Muscle of back (tissue), 11 donors: ENCODE results near the gene JADE2. TPM values are rescaled to one million over a fixed set of nuclear protein-coding genes. Genes with fewer than 3 reads are reported as not detected.
A peak's percentile ranks its signal among the peaks of the same experiment; 100 is the strongest.

Experiments
- DNase-seq, 3 donors: peaks; one replicate each; pipeline versions ENCODE4 v3.0.0 to v3.0.0-alpha.2; 2013
- polyA plus RNA-seq, 10 donors: library from polyadenylated mRNA; unstranded; fragments of 120-200 nt; gene quantifications; one replicate each; pipeline ENCODE4 v1.2.1, GENCODE V29; 2013; ENCODE audit not compliant: insufficient read length in 10 of 10

JADE2 gene
- polyA plus RNA-seq, 10 donors: 0.70 to 3.9 (median 1.5) TPM

- DNase-seq: no peak
These were observed 2.5 kb downstream of the JADE2 start for GRCh38 chr5:134527961-134528424.

DNA sequence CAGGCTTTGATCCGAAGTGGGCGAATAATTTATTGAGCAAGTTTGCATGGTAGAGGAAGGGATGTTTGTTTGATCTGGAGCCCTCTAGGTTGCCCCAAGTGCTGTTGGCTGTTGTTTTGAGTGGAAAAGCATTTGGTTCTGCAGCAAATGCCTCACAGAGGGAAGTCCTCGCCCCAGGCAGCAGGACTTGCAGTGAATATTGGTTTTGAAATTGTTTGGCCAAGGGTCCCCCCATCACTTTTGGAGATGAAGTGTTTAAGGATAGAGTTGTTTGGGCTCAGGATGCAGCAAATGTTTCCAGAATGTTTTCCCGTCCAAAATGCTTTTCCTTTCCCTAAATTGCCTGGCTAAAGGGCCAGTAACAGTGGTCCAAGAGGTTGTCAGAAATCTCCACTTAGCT, 3.1 kb downstream of the JADE2 start:
- DNase-seq: no peak

GRCh38 chr5:134529460-134529859, 4.0 kb downstream of the JADE2 start:
- DNase-seq: no peak

GRCh38 chr5:134530301-134531077, 5.0 kb downstream of the JADE2 start:
- no peak for DNase-seq

DNA sequence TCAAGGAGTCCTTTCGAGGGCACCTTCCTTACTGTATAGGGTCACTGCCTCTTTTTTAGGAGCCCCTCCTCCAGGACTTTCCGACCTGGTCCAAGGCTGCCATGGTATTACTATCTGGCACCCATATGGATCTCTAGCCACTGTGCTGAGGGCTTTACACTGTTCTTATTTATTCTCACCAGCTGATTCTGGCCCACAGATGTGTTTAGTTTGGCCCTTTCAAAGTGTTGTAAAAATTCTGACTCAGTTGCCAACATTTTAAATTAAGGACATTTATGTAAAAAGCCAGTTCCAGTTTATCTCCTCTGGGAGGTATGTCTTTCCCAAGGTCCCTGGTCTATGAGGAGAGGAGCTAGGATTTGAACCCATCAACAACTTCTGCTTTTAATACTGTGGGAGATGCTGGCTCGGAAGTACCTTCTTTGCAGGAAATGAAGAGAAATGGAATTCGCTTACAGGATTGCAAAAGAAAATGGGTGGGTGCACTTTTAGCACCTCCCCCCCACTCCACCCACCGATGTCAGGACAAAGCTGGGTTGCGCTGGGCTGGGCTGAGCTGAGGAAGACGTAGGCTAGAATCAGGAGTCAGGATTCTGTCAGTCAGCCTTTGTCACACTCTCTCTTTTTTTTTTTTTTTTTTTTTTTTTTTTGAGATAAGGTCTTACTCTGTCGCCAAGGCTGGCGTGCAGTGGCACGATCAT, 7.8 kb downstream of the JADE2 start:
- peak in 1 of 3 donors; percentile 11 for DNase-seq

DNA sequence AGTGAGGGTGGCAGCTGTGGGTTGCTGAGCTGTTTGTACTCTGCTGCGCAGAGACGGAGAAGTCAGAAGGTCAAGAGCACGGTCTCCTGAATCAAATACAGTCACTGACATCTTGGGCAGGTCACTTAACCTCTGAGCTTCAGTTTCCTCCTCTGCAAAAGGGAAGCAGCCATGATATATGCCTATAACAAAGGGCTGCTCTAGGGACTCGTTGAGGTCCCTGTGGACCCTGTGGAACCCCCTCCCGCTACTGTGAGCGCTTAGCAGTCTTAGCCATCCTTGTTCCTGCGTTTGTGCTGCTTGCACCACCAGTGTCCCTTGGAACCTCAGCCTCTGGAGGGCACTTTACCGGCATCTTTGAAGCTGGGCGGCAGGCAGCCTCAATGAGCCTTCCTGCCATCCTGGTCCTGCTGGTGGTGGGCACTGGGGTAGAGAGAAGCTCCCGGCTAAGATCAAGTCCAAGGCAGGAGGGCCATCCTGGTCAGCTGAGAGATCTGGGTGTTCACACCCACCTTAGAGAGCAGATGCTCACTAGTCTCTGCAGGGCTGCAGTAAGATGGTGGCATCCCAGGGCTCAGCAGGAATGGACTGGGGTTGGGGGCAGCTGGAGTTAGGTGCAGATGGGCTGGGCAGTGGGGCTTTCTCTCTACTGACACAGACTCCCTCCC, 8.7 kb downstream of the JADE2 start:
- no peak for DNase-seq

DNA sequence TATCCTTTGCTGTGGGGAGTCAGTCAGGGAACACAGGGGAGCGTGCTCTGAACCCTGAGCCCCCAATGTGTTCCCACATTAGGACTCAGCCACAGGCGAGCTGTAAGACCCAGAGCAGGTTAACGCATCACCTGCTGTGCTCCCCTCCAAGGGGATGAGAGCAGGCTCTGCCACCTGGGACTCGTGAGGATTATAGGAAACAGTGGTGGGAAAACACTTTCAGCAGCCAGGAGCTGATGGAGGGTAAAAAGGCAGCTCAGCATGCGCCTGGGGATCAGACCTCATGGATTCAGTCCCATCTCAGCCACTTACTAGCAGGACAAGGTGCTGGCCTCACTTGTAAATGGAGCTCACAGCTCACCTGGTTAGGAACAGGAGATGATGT, 9.2 kb downstream of the JADE2 start:
- DNase-seq: no peak

DNA sequence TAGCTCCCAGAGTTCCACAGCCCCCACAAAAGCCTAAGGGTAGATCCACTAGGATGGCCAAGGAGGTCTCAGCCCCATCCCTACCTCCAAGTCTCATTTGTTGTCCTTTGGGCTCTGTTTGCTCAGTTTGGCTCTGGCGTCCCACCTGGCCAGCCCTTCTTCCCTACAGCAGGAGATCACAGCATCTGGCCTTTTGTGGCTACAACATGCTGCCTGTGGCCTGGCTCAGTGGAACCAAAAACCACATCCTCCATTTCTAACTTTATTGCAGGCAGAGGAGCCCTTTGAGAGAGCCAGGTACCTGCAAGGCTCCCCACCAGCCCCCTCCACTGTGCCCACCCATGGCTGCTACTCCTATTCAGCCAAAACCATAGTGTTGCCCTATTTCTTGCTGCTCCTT, 11.4 kb downstream of the JADE2 start:
- no peak for DNase-seq

DNA sequence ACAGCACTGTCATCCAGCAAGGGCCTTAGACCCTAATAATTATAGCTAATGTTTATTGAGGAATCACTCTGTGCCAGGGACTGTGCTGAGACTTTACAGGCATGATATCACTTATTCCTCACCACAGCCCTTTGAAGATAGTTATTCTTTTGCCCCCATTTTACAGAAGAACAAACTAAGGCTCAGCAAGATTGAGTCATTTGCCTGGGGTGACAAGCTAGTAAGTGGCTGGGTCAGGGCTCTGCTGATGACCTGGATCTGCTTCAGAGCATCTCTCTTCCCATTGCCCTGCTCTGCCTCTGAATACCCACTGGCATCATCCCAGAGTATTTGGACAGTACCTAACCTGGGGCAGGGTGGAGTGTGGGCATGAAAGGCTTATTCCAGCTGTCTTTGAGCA, 11.8 kb downstream of the JADE2 start:
- DNase-seq: no peak

GRCh38 chr5:134538296-134538695, 12.8 kb downstream of the JADE2 start:
- no peak for DNase-seq

- no peak for DNase-seq
These were observed 14.3 kb downstream of the JADE2 start for GRCh38 chr5:134539732-134540131.

DNA sequence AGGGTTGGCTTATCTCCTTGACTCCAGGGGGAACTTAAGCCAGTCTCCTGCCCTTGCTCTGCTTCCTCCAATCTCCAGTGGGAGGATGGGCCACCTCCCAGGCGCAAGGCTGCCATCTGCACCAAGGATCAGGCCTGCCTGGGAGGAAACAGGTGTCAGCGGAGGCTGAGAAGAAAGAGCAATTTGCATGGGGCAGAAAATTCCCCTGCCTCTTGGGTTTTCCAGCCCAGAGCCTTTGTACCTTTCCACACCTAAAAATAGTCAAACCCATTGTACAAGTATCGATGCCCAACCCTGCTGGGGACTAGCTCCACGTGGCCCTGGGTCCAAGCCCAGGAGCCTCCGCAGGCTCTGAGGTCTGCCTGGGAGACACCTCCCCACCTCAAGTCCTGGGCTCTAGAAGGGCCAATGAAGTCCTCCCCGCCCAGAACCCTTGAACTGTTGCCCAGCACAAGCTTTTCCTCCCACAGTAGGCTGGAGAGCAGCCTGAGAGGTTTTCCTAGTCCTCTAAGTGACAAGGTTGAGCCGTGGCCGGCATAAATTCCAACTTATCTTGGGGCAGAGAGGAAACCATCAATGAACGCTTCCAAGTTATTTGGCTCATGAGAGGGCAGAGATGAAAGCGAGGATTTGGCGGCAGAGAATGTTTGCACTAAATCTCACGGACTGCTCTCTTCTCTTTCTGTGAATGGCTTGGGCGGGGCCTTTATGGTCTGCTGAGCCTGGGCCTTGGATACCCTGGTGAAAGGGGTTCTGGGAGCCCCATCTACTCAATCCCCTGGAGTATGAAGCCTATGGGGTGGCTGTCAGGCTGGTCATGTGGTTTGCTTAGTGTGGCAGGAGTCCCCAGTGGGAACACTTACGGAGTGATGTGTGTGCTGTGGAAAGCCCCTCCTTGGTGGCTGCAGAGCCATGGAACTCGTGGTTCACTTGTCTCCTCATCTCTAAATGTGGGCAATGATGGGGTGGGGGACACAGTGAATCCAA, 15.6 kb downstream of the JADE2 start:
- DNase-seq: no peak

GRCh38 chr5:134541736-134542376, 16.4 kb downstream of the JADE2 start:
- DNase-seq: peak in 2 of 3 donors; percentile 85 to 91

GRCh38 chr5:134543820-134544614, 18.5 kb downstream of the JADE2 start:
- no peak for DNase-seq

- peak in 2 of 3 donors; percentile 72 to 88 for DNase-seq
These were observed 19.8 kb downstream of the JADE2 start for GRCh38 chr5:134545070-134545868.

DNA sequence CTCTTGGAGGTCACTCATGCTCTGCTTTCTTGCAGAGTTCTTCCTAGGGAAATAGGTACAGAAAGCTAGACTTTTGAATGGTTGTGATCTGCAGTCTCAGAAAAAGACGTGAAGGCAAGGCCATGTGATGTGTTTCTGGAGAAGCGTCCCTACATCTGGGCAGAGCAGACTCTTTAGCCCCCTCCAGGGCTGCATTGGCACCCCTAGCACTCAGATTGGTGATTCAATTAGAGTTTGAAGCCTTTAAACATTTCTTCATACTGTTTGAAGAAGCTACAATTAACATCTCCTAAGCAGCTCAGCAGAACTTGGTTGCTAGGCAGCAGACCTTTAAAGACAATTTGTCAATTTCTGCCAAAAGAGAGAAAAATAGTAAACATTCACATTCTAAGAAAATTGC, 21.6 kb downstream of the JADE2 start:
- no peak for DNase-seq

DNA sequence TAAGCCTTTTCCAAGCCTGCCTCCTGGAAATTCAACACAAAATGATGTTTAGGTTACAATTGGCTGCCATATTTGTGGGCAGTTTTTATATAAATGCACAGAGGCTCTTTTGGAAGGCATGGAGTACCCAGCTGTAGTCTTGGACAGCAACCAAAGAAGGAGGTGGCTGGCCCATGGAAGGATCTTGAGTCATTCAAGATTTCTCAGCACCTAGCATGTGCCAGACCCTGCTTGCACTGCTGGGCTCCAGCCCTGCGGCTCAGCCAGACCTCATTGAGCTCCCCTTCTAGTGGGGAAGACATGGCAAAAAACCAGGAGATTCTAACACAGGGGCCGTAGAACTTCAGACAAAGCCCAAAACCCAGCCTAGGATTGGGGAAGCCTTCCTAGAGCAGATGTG, 22.1 kb downstream of the JADE2 start:
- peak in 1 of 3 donors; percentile 37 for DNase-seq

- DNase-seq: no peak
These were observed 22.7 kb downstream of the JADE2 start for GRCh38 chr5:134547999-134548658.

DNA sequence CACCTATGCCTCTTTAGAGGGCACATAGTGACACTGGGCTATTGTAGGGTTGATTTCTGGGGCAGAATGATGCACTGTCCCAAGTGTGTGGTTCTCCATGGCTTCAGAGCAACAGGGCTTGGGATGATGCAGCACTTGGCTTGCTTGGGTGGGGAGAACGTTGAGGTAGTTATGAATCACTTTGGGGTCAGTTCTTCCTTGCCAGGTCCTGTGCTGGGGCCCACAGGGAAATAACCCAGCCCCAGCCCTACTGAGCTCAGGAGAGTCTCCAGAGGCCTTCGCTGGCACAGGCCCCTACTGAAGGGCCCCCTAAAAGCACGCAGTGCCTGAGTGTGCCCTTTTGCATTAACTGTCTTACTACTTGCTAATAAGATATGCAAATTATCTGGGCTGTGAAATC, 24.2 kb downstream of the JADE2 start:
- DNase-seq: no peak
